ENCODE results near the gene GRK5.

GRK5 gene

DNA sequence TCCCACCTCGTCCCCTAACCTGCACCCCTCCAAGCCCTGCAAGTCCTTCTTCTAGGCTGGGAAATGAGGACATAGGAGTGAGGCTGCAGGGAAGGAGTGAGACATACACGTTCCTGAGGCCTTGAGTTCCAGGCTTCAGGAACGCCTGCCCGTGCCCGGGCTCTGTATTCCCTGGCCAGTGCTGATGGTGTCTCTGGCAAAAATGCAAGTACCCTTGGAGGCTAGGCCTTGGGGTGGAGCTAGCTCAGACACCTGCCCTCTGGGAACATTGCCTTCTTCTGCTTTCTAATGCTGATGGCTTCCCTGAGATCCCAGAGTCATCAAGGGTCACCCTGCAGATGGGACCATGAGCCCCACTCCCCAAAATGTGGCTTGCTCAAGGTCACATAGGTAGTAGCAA, 76.0 kb downstream of the GRK5 start:
- TF ChIP-seq, protein P1, sequence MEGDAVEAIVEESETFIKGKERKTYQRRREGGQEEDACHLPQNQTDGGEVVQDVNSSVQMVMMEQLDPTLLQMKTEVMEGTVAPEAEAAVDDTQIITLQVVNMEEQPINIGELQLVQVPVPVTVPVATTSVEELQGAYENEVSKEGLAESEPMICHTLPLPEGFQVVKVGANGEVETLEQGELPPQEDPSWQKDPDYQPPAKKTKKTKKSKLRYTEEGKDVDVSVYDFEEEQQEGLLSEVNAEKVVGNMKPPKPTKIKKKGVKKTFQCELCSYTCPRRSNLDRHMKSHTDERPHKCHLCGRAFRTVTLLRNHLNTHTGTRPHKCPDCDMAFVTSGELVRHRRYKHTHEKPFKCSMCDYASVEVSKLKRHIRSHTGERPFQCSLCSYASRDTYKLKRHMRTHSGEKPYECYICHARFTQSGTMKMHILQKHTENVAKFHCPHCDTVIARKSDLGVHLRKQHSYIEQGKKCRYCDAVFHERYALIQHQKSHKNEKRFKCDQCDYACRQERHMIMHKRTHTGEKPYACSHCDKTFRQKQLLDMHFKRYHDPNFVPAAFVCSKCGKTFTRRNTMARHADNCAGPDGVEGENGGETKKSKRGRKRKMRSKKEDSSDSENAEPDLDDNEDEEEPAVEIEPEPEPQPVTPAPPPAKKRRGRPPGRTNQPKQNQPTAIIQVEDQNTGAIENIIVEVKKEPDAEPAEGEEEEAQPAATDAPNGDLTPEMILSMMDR (conservative IDR thresholded peaks at IDR 0.05): no peak
- H3K27ac ChIP-seq: no peak overlapping the region

DNA sequence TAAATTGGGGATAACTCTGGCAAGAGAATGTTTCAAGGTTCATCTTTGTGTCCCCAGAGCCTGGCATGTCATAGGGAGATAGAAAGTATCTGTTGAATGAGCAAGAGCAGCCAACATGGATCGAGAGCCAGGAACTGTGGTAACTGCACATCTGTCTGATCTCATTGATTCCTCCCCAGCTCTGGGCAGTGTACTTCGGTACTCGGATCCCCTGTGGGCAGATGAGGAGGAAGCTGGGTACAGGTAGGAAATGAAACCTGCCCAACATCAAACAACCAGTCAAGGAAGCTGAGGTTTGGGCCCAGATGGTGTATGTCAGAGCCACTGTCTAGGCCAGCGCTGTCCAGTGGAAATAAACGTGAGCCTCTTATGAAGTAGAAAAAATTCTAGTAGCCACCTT, 76.4 kb downstream of the GRK5 start:
- H3K27ac ChIP-seq: no peak overlapping the region
- TF ChIP-seq, protein P1 (conservative IDR thresholded peaks at IDR 0.05): no peak

DNA sequence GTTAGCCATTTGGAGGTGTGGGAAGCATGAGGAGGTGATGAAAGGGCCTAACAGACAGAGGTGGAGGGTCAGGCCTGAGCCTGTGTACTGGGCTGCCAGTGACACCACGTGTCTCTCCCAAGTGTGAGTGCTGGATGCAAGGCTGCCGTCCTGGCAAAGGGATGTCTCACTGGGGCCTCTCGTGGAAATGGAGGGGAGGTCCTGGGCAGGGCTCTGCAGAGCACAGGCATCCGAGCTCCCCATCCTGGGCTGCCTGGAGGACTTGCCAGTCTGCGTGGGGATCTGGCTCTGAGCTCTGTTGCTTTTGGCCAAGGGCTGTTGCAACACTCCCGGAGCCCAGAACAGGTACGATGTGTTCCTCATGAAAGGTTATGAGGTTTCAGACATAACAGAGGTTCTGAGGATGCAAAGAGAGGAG, 77.3 kb downstream of the GRK5 start:
- H3K27ac ChIP-seq: no peak overlapping the region
- TF ChIP-seq, protein P1 (conservative IDR thresholded peaks at IDR 0.05): no peak

DNA sequence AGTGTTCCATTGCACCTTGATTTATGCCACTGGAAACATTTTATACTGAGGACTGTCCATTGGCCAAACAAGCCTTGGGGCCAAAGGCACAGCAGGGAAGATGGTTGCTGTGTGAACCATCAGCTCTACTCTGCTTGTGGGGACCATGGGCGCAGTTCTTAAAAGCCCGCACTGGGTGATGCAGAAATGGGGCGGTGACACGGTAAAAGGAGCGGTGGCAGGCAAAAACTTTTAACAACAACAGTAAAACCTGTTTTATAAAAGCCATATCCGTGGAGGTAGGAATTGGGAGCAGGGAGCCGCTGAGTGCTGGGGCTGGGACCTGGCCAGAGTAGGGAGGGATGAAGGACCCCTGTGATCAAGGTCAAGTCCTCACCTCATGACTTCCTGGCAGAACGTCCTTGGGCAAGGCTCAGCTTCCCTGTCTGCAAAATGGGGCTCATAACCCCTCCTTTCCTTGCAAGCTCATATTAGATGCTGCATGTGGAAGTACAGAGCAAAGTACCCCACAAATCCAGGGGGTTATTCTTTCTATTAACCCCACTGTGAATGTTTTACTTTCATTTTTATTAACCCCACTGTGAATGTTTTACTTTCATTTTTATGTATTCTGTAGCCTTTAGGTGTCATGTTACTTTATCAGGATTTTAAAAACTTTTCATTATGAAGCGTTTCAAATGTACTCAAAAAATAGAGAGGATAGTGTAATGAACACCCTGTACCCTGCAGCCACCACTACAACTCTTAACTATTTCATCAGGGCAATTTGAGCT, 78.3 kb downstream of the GRK5 start:
- no peak overlapping the region for H3K27ac ChIP-seq
- TF ChIP-seq, protein P1 (conservative IDR thresholded peaks at IDR 0.05): no peak

DNA sequence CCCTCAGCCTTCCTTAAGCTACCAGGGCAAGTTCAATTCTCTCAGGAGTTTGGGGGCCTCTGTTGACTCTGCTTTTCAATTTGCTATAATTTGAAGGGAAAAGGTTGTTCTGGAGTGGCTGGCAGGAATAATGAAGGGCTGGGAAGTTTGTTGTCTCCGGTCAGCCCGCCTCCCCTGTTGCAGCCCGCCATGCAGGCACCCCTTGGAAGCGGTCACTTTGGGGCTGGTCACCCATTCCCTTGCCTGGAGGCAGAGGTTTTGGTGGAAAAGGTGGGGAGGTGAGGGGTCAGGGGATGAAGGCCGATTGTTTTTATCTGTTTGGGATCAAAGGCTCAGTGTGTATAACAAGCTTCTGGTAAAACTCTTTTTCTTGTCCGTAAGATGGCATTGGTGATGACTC, 79.1 kb downstream of the GRK5 start:
- TF ChIP-seq, protein P1 (conservative IDR thresholded peaks at IDR 0.05): no peak
- H3K27ac ChIP-seq: no peak overlapping the region

DNA sequence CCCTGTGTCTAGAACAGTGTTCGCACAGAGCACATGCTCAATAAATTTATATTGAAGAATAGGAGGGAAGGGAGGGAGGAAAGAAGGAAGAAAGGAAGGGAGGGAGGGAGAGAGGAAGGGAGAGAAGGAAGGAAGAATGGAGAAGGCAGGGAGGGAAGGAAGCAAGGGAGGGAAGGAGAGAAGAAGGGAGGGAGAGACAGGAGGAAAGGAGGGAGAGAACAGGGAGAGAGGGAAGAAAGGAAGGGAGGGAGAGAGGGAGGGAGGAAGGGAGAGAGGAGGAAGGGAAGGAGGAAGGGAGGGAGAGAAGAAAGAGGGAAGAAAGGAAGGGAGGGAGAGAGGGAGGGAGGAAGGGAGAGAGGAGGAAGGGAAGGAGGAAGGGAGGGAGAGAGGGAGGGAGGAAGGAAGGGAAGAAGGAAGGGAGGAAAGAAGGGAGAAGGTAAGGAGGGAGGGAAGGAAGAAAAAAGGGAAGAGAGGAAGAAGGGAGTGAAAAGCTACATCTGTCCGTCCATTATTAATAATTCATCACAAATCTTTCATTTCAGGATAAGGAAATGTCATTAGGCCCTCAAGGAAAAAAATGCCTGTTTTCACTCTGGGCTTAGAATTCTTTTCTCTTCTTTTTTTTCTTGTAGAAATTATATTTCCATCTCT, 79.7 kb downstream of the GRK5 start:
- TF ChIP-seq, protein P1 (conservative IDR thresholded peaks at IDR 0.05): no peak
- H3K27ac ChIP-seq: no peak overlapping the region

DNA sequence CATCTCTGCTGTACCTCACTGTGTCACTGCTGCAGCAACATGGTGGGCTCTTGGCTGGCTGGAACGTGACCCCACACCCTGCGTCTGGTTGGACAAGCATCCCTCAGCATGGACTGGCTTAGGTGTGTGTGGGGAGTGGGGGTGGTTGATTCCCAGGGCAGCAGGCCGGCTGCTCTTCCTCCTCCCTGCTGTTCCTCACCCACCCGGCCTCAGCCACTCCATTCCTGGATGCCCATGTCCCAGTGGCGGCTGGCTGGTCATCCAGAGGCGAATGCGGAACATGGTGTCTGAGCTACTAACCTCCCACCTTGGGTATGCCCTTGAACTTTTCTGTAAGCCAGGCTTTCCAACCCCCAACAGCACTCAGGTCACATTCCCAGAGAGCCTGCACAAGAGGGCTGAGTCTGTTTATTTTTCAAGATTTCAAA, 81.2 kb downstream of the GRK5 start:
- no peak overlapping the region for H3K27ac ChIP-seq
- TF ChIP-seq, protein P1 (conservative IDR thresholded peaks at IDR 0.05): no peak
